ENCODE results near the gene PJA2.
"Not testable (repeated sequence)": the region's sequence is repeated elsewhere in the genome, so short reads cannot be mapped to it uniquely, and the experiment has no call there.

PJA2 gene

GRCh38 chr5:109421956-109422355 lies 12.2 kb upstream of the PJA2 start:
- no peaks in the 10 kb centered on the region for H4K20me1 ChIP-seq (ENCODE audit: low read depth, low read length)
- H3K4me2 ChIP-seq (ENCODE audit: low read depth, low read length, poor library complexity, severe bottlenecking) = no peak overlapping the region

DNA sequence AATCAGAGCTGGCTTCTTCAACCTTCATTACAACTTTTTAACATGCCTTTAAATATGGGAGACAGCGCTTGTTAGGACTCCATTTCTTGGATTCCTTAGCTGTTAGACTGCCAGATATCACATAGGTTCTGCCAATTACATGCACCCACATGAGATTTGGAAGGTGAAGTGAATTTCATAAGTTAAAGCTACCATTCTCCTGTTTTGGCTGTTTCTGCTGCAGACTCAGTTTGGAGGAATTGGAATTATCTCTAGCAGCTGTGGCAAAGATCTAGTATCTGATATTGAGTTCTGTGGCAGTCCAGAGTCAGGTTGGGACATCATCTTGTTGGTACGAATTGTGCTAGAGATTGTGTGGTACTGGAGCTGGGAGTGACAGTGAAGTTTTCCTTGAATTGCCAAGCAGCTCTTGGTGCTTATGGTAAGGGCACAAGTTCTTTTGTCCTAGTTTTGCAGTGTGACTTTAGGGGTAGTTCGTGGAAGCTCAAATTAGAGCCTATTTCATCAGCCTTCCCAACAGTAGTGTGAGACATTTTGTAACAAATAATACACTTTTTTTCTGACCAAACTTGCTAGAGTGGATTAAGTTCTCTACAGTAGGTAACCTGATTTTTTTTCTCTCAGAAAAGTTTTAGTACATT lies 9.1 kb upstream of the PJA2 start:
- Histone ChIP-seq H3K4me2 (ENCODE audit: low read depth, low read length, poor library complexity, severe bottlenecking) (no peak overlapping the region), H3K27me3 (ENCODE audit: low read length) (no peaks in the 10 kb centered on the region)

More at GRCh38 chr5:109421956-109422355, 12.2 kb upstream of the PJA2 start:
- Histone ChIP-seq H3K27ac (ENCODE audit: low read depth, low read length) (no peak overlapping the region), H3K4me3 (ENCODE audit: insufficient read depth, low read length, poor library complexity, severe bottlenecking) (no peak overlapping the region), H3K27me3 (ENCODE audit: low read length) (no peaks in the 10 kb centered on the region), H3K9me2 (replicated peaks; ENCODE audit: insufficient read depth, low read length) (no peaks in the 10 kb centered on the region), H3F3A (ENCODE audit: insufficient read depth) (no peaks in the 10 kb centered on the region), H3K9ac (ENCODE audit: low read length) (no peak overlapping the region), H3K36me3 (ENCODE audit: low read length) (no peaks in the 10 kb centered on the region), H3K9me3 (ENCODE audit: insufficient read depth, low read length) (no peaks in the 10 kb centered on the region), H2AFZ (ENCODE audit: low read depth, low read length, severe bottlenecking) (no peak overlapping the region), H3K79me2 (ENCODE audit: insufficient read depth, low read length) (no peaks in the 10 kb centered on the region)
- no peak for TF ChIP-seq EZH2phosphoT487 (conservative IDR thresholded peaks at IDR 0.05; ENCODE audit: low read length)

DNA sequence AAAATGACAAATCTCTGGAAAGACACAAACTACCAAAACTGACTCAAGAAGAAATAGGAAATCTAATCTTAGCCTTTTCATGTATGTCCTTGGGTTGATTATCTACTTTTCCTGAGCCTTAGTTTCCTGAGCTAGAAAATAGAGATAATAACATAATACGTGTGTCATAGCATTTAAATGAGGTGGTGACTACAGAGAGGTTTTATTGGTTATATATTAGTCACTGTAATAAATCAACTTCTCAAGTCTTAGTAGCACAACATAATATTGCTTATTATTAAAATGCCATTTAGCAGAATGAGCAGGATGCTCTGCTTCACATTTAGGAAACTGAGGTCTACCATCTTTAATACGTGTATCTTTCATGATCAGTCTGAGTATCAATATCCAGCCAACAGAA lies 7.1 kb upstream of the PJA2 start:
- Histone ChIP-seq H3K79me2 (ENCODE audit: insufficient read depth, low read length) (no peaks in the 10 kb centered on the region), H3K9me3 (ENCODE audit: insufficient read depth, low read length) (no peaks in the 10 kb centered on the region), H3K4me3 (ENCODE audit: insufficient read depth, low read length, poor library complexity, severe bottlenecking) (no peak overlapping the region), H3K4me2 (ENCODE audit: low read depth, low read length, poor library complexity, severe bottlenecking) (no peak overlapping the region), H3K27ac (ENCODE audit: low read depth, low read length) (no peak overlapping the region), H3K9me2 (replicated peaks; ENCODE audit: insufficient read depth, low read length) (no peaks in the 10 kb centered on the region), H4K20me1 (ENCODE audit: low read depth, low read length) (no peaks in the 10 kb centered on the region), H3F3A (ENCODE audit: insufficient read depth) (no peaks in the 10 kb centered on the region), H3K9ac (ENCODE audit: low read length) (no peak overlapping the region), H2AFZ (ENCODE audit: low read depth, low read length, severe bottlenecking) (no peak overlapping the region), H3K36me3 (ENCODE audit: low read length) (no peaks in the 10 kb centered on the region), H3K27me3 (ENCODE audit: low read length) (no peaks in the 10 kb centered on the region)
- TF ChIP-seq, protein P1, sequence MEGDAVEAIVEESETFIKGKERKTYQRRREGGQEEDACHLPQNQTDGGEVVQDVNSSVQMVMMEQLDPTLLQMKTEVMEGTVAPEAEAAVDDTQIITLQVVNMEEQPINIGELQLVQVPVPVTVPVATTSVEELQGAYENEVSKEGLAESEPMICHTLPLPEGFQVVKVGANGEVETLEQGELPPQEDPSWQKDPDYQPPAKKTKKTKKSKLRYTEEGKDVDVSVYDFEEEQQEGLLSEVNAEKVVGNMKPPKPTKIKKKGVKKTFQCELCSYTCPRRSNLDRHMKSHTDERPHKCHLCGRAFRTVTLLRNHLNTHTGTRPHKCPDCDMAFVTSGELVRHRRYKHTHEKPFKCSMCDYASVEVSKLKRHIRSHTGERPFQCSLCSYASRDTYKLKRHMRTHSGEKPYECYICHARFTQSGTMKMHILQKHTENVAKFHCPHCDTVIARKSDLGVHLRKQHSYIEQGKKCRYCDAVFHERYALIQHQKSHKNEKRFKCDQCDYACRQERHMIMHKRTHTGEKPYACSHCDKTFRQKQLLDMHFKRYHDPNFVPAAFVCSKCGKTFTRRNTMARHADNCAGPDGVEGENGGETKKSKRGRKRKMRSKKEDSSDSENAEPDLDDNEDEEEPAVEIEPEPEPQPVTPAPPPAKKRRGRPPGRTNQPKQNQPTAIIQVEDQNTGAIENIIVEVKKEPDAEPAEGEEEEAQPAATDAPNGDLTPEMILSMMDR (IDR thresholded peaks at IDR 0.05; ENCODE audit: insufficient read depth, low read length, poor library complexity, severe bottlenecking) = no peak
- TF ChIP-seq EZH2phosphoT487 (conservative IDR thresholded peaks at IDR 0.05; ENCODE audit: low read length) = no peak

More for the DNA sequence above, 9.1 kb upstream of the PJA2 start:
- Histone ChIP-seq H3K79me2 (ENCODE audit: insufficient read depth, low read length) (no peaks in the 10 kb centered on the region), H3K9me2 (replicated peaks; ENCODE audit: insufficient read depth, low read length) (no peaks in the 10 kb centered on the region), H3K27ac (ENCODE audit: low read depth, low read length) (no peak overlapping the region), H3F3A (ENCODE audit: insufficient read depth) (no peaks in the 10 kb centered on the region), H3K4me3 (ENCODE audit: insufficient read depth, low read length, poor library complexity, severe bottlenecking) (no peak overlapping the region), H3K9ac (ENCODE audit: low read length) (no peak overlapping the region), H2AFZ (ENCODE audit: low read depth, low read length, severe bottlenecking) (no peak overlapping the region), H3K36me3 (ENCODE audit: low read length) (no peaks in the 10 kb centered on the region), H3K9me3 (ENCODE audit: insufficient read depth, low read length) (no peaks in the 10 kb centered on the region), H4K20me1 (ENCODE audit: low read depth, low read length) (no peaks in the 10 kb centered on the region)
- TF ChIP-seq, protein P1 (IDR thresholded peaks at IDR 0.05; ENCODE audit: insufficient read depth, low read length, poor library complexity, severe bottlenecking) = no peak
- no peak for TF ChIP-seq EZH2phosphoT487 (conservative IDR thresholded peaks at IDR 0.05; ENCODE audit: low read length)

DNA sequence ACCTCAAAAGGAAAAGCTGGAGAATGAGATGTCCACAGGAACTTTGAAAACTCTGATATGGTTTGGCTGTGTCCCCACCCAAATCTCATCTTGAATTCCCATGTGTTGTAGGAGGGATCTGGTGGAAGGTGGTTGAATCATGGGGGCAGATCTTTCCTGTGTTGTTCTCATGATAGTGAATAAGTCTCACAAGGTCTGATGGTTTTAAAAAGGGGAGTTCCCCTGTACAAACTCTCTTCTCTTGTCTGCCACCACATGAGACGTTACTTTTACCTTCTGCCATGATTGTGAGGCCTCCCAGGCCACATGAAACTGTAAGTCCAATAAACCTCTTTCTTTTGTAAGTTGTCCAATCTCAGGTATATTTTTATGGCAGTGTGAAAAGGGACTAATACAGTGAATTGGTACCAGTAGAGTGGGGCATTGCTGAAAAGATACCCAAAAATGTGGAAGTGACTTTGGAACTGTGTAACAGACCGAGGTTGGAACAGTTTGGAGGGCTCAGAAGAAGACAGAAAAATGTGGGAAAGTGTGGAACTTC lies 4.2 kb upstream of the PJA2 start:
- not testable (repeated sequence) for H3K79me2 ChIP-seq (ENCODE audit: insufficient read depth, low read length)

More for the DNA sequence above, 4.2 kb upstream of the PJA2 start:
- H2AFZ ChIP-seq (ENCODE audit: low read depth, low read length, severe bottlenecking); H3K4me2 ChIP-seq (ENCODE audit: low read depth, low read length, poor library complexity, severe bottlenecking); H3K9me2 ChIP-seq (replicated peaks; ENCODE audit: insufficient read depth, low read length); H3K4me3 ChIP-seq (ENCODE audit: insufficient read depth, low read length, poor library complexity, severe bottlenecking); H4K20me1 ChIP-seq (ENCODE audit: low read depth, low read length); H3K27ac ChIP-seq (ENCODE audit: low read depth, low read length); H3K27me3 ChIP-seq (ENCODE audit: low read length); H3K9me3 ChIP-seq (ENCODE audit: insufficient read depth, low read length); H3K9ac ChIP-seq (ENCODE audit: low read length); H3K36me3 ChIP-seq (ENCODE audit: low read length): not testable (repeated sequence)
- peaks cover 16% of the 10 kb centered on the region for H3F3A ChIP-seq (ENCODE audit: insufficient read depth)

Data from SU-DHL-6 (cell line).